HepG2 (cell line): Measurements from ENCODE around the gene ZNRD2. TPM values are rescaled to one million over a fixed set of nuclear protein-coding genes. Genes with fewer than 3 reads are reported as not detected.
A peak's percentile ranks its signal among the peaks of the same experiment; 100 is the strongest.

Experiments used
- AKAP8 ChIP-seq: sonication (generic); formaldehyde crosslinking; IDR thresholded peaks from 2 replicates; pipeline ENCODE4 v1.5.1; 2020; ENCODE audit warnings: mild to moderate bottlenecking, missing genetic modification reagents
- ARNT2 ChIP-seq: sonication (generic); formaldehyde crosslinking; IDR thresholded peaks from 2 replicates; pipeline ENCODE4 v1.8.0; 2022; ENCODE audit warnings: mild to moderate bottlenecking, low read depth, missing genetic modification reagents, moderate library complexity
- ATM ChIP-seq: fragments of 450-650 bp; IDR thresholded peaks from 2 replicates; pipeline ENCODE4 v1.7.1; 2017; ENCODE audit warnings: mild to moderate bottlenecking, borderline replicate concordance
- BCL6 ChIP-seq: IDR thresholded peaks from 2 replicates; pipeline ENCODE4 v1.6.1; 2016; ENCODE audit warnings: missing genetic modification reagents, missing compliant biosample characterization
- ETV6 ChIP-seq: sonication (generic); formaldehyde crosslinking; conservative IDR thresholded peaks from 2 replicates; pipeline ENCODE4 v1.4.0; 2020; ENCODE audit warnings: missing genetic modification reagents
- GATAD2A ChIP-seq: IDR thresholded peaks from 2 replicates; pipeline ENCODE4 v1.6.1; 2016
- HDAC6 ChIP-seq: fragments of 200-600 bp; sonication (generic); IDR thresholded peaks from 2 replicates; pipeline ENCODE4 v1.7.0; 2017; ENCODE audit warnings: mild to moderate bottlenecking, antibody characterized with exemption, low read length, low read depth
- NFIB ChIP-seq: sonication (generic); formaldehyde crosslinking; IDR thresholded peaks from 2 replicates; pipeline ENCODE4 v1.9.0; 2021; ENCODE audit warnings: missing genetic modification reagents, mild to moderate bottlenecking, borderline replicate concordance
- RXRA ChIP-seq: sonication (generic); formaldehyde crosslinking; IDR thresholded peaks from 2 replicates; pipeline ENCODE4 v1.5.1; 2020; ENCODE audit warnings: missing genetic modification reagents
- SMARCE1 ChIP-seq: fragments of 450-650 bp; IDR thresholded peaks from 2 replicates; pipeline ENCODE4 v1.6.1; 2017; ENCODE audit warnings: borderline replicate concordance
- SP140L ChIP-seq: sonication (generic); formaldehyde crosslinking; IDR thresholded peaks from 2 replicates; pipeline ENCODE4 v1.4.0; 2020; ENCODE audit warnings: missing genetic modification reagents, borderline replicate concordance
- SRY ChIP-seq: sonication (generic); formaldehyde crosslinking; IDR thresholded peaks from 2 replicates; pipeline ENCODE4 v1.8.0; 2022; ENCODE audit warnings: mild to moderate bottlenecking, missing genetic modification reagents
- ZNF136 ChIP-seq: sonication (generic); formaldehyde crosslinking; IDR thresholded peaks from 2 replicates; pipeline ENCODE4 v1.8.1; 2022; ENCODE audit warnings: low read depth, mild to moderate bottlenecking, moderate library complexity, missing genetic modification reagents
- ZNF788 ChIP-seq: sonication (generic); formaldehyde crosslinking; IDR thresholded peaks from 2 replicates; pipeline ENCODE4 v1.5.0; 2020; ENCODE audit warnings: mild to moderate bottlenecking, missing genetic modification reagents, borderline replicate concordance
- polyA plus RNA-seq, 8 experiments: library from polyadenylated mRNA; depleted of rRNA in 3 of 8; stranded (reverse) in 7 of 8; unstranded in 1 of 8; fragments of >200 nt; fragmentation: Illumina TruSeq in 4 of 8; extraction: Trizol in 4 of 8; gene quantifications; 2 replicates each; pipeline versions ENCODE4 v1.2.1 to v1.2.3, GENCODE V29; 2011 to 2016; ENCODE audit warnings: low read depth in 4 of 8, missing spikeins in 1 of 8, mixed read lengths in 1 of 8; ENCODE audit not compliant: insufficient read depth in 1 of 8
- total RNA-seq, 5 experiments: library from RNA; depleted of rRNA; stranded (reverse); fragments of >200 nt; fragmentation: Illumina TruSeq; extraction: Trizol; gene quantifications; 2 replicates each; pipeline ENCODE4 v1.2.3, GENCODE V29; 2016; ENCODE audit warnings: low read depth in 1 of 5
- TF ChIP-seq, protein P1 (sequence below): IDR thresholded peaks from 2 replicates; pipeline ENCODE4 v1.6.1; 2016; ENCODE audit warnings: mild to moderate bottlenecking
- TF ChIP-seq, protein P2 (sequence below): sonication (generic); formaldehyde crosslinking; IDR thresholded peaks from 2 replicates; pipeline ENCODE4 v1.4.0; 2020; ENCODE audit warnings: missing genetic modification reagents, borderline replicate concordance
- TF ChIP-seq, protein P3 (sequence below): IDR thresholded peaks from 2 replicates; pipeline ENCODE4 v1.6.1; 2016; ENCODE audit warnings: missing genetic modification reagents, missing compliant biosample characterization
- TF ChIP-seq, protein P4 (sequence below): sonication (generic); formaldehyde crosslinking; IDR thresholded peaks from 2 replicates; pipeline ENCODE4 v1.4.0; 2020; ENCODE audit warnings: missing genetic modification reagents, borderline replicate concordance
- TF ChIP-seq, protein P5 (sequence below): sonication (generic); formaldehyde crosslinking; IDR thresholded peaks from 2 replicates; pipeline ENCODE4 v1.5.0; 2020; ENCODE audit warnings: mild to moderate bottlenecking, missing genetic modification reagents
- TF ChIP-seq, protein P6 (sequence below): sonication (generic); formaldehyde crosslinking; IDR thresholded peaks from 2 replicates; pipeline ENCODE4 v1.4.0; 2020; ENCODE audit warnings: missing genetic modification reagents; ENCODE audit errors: not compliant biosample characterization

ZNRD2 gene
- total and polyA plus RNA-seq, 2 of the 13 experiments (the other 11 are each of a cell fraction or from before 2014, with no cell fraction given), result 29.2 to 34.0 TPM

DNA sequence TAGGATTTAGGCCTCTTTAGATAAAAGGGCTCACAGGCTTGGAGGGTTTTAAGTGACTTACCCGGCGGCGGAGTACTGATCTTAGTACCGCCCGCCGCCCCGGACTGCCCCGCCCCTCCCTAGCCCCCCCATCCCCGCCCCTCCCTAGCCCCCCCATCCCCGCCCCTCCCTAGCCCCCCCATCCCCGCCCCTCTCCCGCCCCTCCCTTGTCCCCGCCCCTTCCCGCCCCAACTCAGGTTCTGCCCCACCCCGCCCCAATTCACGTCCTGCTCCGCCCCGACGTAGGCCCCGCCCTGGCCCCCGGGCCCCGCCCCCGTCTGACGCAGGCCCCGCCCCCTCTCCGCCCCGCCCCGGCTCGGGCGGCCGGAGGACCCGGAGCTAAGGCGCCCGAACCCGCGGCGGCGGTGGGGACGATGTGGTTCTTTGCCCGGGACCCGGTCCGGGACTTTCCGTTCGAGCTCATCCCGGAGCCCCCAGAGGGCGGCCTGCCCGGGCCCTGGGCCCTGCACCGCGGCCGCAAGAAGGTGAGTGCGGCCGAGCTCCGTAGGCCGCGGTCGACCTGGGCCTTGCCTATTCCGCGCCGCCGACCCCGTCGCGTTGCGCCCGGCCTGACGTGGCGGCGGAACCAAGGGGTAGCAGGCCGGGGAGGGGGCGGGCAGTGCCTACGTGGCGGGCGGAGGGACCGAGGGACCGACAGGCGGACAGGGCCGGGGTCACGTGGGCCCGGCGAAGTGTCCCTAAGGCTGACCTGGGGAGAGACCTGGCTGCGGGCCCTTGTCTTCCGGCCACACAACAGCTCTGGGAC lies 45.3 kb upstream of the ZNRD2 start, which contains the start of gene SCYL1 (continued):
- TF ChIP-seq, protein P1, sequence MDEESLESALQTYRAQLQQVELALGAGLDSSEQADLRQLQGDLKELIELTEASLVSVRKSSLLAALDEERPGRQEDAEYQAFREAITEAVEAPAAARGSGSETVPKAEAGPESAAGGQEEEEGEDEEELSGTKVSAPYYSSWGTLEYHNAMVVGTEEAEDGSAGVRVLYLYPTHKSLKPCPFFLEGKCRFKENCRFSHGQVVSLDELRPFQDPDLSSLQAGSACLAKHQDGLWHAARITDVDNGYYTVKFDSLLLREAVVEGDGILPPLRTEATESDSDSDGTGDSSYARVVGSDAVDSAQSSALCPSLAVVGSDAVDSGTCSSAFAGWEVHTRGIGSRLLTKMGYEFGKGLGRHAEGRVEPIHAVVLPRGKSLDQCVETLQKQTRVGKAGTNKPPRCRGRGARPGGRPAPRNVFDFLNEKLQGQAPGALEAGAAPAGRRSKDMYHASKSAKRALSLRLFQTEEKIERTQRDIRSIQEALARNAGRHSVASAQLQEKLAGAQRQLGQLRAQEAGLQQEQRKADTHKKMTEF (CRISPR knock-in tag), result peak; percentile 68; the same call in 1 of the 2 replicates
- TF ChIP-seq, protein P2, sequence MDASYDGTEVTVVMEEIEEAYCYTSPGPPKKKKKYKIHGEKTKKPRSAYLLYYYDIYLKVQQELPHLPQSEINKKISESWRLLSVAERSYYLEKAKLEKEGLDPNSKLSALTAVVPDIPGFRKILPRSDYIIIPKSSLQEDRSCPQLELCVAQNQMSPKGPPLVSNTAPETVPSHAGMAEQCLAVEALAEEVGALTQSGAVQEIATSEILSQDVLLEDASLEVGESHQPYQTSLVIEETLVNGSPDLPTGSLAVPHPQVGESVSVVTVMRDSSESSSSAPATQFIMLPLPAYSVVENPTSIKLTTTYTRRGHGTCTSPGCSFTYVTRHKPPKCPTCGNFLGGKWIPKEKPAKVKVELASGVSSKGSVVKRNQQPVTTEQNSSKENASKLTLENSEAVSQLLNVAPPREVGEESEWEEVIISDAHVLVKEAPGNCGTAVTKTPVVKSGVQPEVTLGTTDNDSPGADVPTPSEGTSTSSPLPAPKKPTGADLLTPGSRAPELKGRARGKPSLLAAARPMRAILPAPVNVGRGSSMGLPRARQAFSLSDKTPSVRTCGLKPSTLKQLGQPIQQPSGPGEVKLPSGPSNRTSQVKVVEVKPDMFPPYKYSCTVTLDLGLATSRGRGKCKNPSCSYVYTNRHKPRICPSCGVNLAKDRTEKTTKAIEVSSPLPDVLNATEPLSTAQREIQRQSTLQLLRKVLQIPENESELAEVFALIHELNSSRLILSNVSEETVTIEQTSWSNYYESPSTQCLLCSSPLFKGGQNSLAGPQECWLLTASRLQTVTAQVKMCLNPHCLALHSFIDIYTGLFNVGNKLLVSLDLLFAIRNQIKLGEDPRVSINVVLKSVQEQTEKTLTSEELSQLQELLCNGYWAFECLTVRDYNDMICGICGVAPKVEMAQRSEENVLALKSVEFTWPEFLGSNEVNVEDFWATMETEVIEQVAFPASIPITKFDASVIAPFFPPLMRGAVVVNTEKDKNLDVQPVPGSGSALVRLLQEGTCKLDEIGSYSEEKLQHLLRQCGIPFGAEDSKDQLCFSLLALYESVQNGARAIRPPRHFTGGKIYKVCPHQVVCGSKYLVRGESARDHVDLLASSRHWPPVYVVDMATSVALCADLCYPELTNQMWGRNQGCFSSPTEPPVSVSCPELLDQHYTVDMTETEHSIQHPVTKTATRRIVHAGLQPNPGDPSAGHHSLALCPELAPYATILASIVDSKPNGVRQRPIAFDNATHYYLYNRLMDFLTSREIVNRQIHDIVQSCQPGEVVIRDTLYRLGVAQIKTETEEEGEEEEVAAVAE (CRISPR knock-in tag), result no peak
- TF ChIP-seq GATAD2A (CRISPR knock-in tag) (no peak), RXRA (CRISPR knock-in tag) (peak; percentile 60; the same call in 1 of the 2 replicates), SP140L (CRISPR knock-in tag) (no peak), SMARCE1 (no peak), BCL6 (CRISPR knock-in tag) (no peak), ETV6 (CRISPR knock-in tag) (no peak), HDAC6 (no peak), SRY (CRISPR knock-in tag) (peak; percentile 67; the same call in 1 of the 2 replicates), NFIB (CRISPR knock-in tag) (no peak), ZNF136 (CRISPR knock-in tag) (no peak), AKAP8 (CRISPR knock-in tag) (0 out of 2 replicates have a peak, but pooled peaks have one; percentile 21), ATM (no peak), ARNT2 (CRISPR knock-in tag) (peak; percentile 54; the same call in 1 of the 2 replicates), ZNF788 (CRISPR knock-in tag) (peak; percentile 73; the same call in 1 of the 2 replicates)
- TF ChIP-seq, protein P3, sequence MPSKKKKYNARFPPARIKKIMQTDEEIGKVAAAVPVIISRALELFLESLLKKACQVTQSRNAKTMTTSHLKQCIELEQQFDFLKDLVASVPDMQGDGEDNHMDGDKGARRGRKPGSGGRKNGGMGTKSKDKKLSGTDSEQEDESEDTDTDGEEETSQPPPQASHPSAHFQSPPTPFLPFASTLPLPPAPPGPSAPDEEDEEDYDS, result no peak
- TF ChIP-seq, protein P4, sequence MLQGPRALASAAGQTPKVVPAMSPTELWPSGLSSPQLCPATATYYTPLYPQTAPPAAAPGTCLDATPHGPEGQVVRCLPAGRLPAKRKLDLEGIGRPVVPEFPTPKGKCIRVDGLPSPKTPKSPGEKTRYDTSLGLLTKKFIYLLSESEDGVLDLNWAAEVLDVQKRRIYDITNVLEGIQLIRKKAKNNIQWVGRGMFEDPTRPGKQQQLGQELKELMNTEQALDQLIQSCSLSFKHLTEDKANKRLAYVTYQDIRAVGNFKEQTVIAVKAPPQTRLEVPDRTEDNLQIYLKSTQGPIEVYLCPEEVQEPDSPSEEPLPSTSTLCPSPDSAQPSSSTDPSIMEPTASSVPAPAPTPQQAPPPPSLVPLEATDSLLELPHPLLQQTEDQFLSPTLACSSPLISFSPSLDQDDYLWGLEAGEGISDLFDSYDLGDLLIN (CRISPR knock-in tag), result no peak
- TF ChIP-seq, protein P5, sequence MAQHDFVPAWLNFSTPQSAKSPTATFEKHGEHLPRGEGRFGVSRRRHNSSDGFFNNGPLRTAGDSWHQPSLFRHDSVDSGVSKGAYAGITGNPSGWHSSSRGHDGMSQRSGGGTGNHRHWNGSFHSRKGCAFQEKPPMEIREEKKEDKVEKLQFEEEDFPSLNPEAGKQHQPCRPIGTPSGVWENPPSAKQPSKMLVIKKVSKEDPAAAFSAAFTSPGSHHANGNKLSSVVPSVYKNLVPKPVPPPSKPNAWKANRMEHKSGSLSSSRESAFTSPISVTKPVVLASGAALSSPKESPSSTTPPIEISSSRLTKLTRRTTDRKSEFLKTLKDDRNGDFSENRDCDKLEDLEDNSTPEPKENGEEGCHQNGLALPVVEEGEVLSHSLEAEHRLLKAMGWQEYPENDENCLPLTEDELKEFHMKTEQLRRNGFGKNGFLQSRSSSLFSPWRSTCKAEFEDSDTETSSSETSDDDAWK (CRISPR knock-in tag), result no peak
- TF ChIP-seq, protein P6, sequence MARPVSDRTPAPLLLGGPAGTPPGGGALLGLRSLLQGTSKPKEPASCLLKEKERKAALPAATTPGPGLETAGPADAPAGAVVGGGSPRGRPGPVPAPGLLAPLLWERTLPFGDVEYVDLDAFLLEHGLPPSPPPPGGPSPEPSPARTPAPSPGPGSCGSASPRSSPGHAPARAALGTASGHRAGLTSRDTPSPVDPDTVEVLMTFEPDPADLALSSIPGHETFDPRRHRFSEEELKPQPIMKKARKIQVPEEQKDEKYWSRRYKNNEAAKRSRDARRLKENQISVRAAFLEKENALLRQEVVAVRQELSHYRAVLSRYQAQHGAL, result no peak
